ENCODE measurements around the gene ACR.

The ACR gene

GRCh38 chr22:50710221-50710620 lies 27.8 kb upstream of the ACR start:
- no peak overlapping the region for H3K4me2 ChIP-seq (ENCODE audit: low read length)
- no peaks in the 10 kb centered on the region for H4K20me1 ChIP-seq (ENCODE audit: control insufficient read depth, insufficient read depth, low read depth, low read length)
- H3F3A ChIP-seq (ENCODE audit: control insufficient read depth, insufficient read depth) = no peaks in the 10 kb centered on the region
- no peak for TF ChIP-seq CTCF (IDR thresholded peaks at IDR 0.05; ENCODE audit: low read depth, low read length, poor library complexity, severe bottlenecking)
- no peak for TF ChIP-seq EZH2phosphoT487 (IDR thresholded peaks at IDR 0.05; ENCODE audit: borderline replicate concordance, low read length)
- no peaks in the 10 kb centered on the region for H3K79me2 ChIP-seq (ENCODE audit: control insufficient read depth, low read length)
- no peak overlapping the region for H3K27ac ChIP-seq (ENCODE audit: low read depth, low read length)
- H3K36me3 ChIP-seq (ENCODE audit: control insufficient read depth, low read length) = no peaks in the 10 kb centered on the region
- H3K9me2 ChIP-seq (replicated peaks; ENCODE audit: control insufficient read depth, low read length) = no peaks in the 10 kb centered on the region
- H3K4me1 ChIP-seq (ENCODE audit: control insufficient read depth, low read length) = no peaks in the 10 kb centered on the region
- H3K27me3 ChIP-seq (ENCODE audit: control insufficient read depth, low read length) = no peaks in the 10 kb centered on the region
- H3K4me3 ChIP-seq (ENCODE audit: low read length) = no peak overlapping the region
- H3K9me3 ChIP-seq (ENCODE audit: control insufficient read depth, insufficient read depth, low read length) = no peaks in the 10 kb centered on the region

GRCh38 chr22:50710886-50711285 lies 27.1 kb upstream of the ACR start:
- Histone ChIP-seq H3K4me2 (ENCODE audit: low read length) (no peak overlapping the region), H3K27me3 (ENCODE audit: control insufficient read depth, low read length) (no peaks in the 10 kb centered on the region), H3K9me2 (replicated peaks; ENCODE audit: control insufficient read depth, low read length) (no peaks in the 10 kb centered on the region), H4K20me1 (ENCODE audit: control insufficient read depth, insufficient read depth, low read depth, low read length) (no peaks in the 10 kb centered on the region), H3F3A (ENCODE audit: control insufficient read depth, insufficient read depth) (no peaks in the 10 kb centered on the region), H3K79me2 (ENCODE audit: control insufficient read depth, low read length) (no peaks in the 10 kb centered on the region), H3K4me1 (ENCODE audit: control insufficient read depth, low read length) (no peaks in the 10 kb centered on the region), H3K36me3 (ENCODE audit: control insufficient read depth, low read length) (no peaks in the 10 kb centered on the region), H3K27ac (ENCODE audit: low read depth, low read length) (no peak overlapping the region), H3K9me3 (ENCODE audit: control insufficient read depth, insufficient read depth, low read length) (no peaks in the 10 kb centered on the region), H3K4me3 (ENCODE audit: low read length) (no peak overlapping the region)
- TF ChIP-seq EZH2phosphoT487 (IDR thresholded peaks at IDR 0.05; ENCODE audit: borderline replicate concordance, low read length) (no peak), CTCF (IDR thresholded peaks at IDR 0.05; ENCODE audit: low read depth, low read length, poor library complexity, severe bottlenecking) (no peak)

GRCh38 chr22:50711446-50712340 lies 26.3 kb upstream of the ACR start:
- H3F3A ChIP-seq (ENCODE audit: control insufficient read depth, insufficient read depth) = no peaks in the 10 kb centered on the region
- no peaks in the 10 kb centered on the region for H3K9me2 ChIP-seq (replicated peaks; ENCODE audit: control insufficient read depth, low read length)

More at GRCh38 chr22:50711446-50712340, 26.3 kb upstream of the ACR start:
- no peak overlapping the region for H3K4me2 ChIP-seq (ENCODE audit: low read length)
- H3K27ac ChIP-seq (ENCODE audit: low read depth, low read length) = no peak overlapping the region
- H3K27me3 ChIP-seq (ENCODE audit: control insufficient read depth, low read length) = peaks cover 3% of the 10 kb centered on the region; the same call in 1 of the 2 replicates
- H3K36me3 ChIP-seq (ENCODE audit: control insufficient read depth, low read length) = no peaks in the 10 kb centered on the region
- H3K79me2 ChIP-seq (ENCODE audit: control insufficient read depth, low read length) = no peaks in the 10 kb centered on the region
- H4K20me1 ChIP-seq (ENCODE audit: control insufficient read depth, insufficient read depth, low read depth, low read length) = no peaks in the 10 kb centered on the region
- no peak overlapping the region for H3K4me3 ChIP-seq (ENCODE audit: low read length)
- H3K9me3 ChIP-seq (ENCODE audit: control insufficient read depth, insufficient read depth, low read length) = no peaks in the 10 kb centered on the region
- no peaks in the 10 kb centered on the region for H3K4me1 ChIP-seq (ENCODE audit: control insufficient read depth, low read length)
- TF ChIP-seq CTCF (IDR thresholded peaks at IDR 0.05; ENCODE audit: low read depth, low read length, poor library complexity, severe bottlenecking) = no peak
- no peak for TF ChIP-seq EZH2phosphoT487 (IDR thresholded peaks at IDR 0.05; ENCODE audit: borderline replicate concordance, low read length)

Data from DOHH2 (cell line).